NCI-H146 treated with DMSO at 0.1 percent for 48 hours (cell line): ENCODE results near the gene CATSPERE.
"Not testable (repeated sequence)": the region's sequence is repeated elsewhere in the genome, so short reads cannot be mapped to it uniquely, and the experiment has no call there.

Source experiments
- DNase-seq: peaks from one replicate; lab custom pipeline; 2025; ENCODE audit not compliant: unreplicated experiment; lab: John Stamatoyannopoulos, UW

Gene CATSPERE

GRCh38 chr1:244448279-244449036 lies 12.6 kb upstream of the CATSPERE start:
- no peak for DNase-seq

- no peak for DNase-seq
Measured at GRCh38 chr1:244449936-244450508, 11.1 kb upstream of the CATSPERE start.

GRCh38 chr1:244450597-244451538 lies 10.2 kb upstream of the CATSPERE start:
- DNase-seq, result peak; percentile 25

GRCh38 chr1:244451539-244451950 lies 9.5 kb upstream of the CATSPERE start, which contains the start of gene ADSS2:
Gene ADSS2, minus strand, starts transcription at chr1:244451909. Its CDS starts 92 bp downstream, at chr1:244451817.
- no peak for DNase-seq

- DNase-seq, result peak; percentile 99
Measured at GRCh38 chr1:244451951-244452795, 8.9 kb upstream of the CATSPERE start.

- no peak for DNase-seq
Measured at GRCh38 chr1:244454412-244454811, 6.7 kb upstream of the CATSPERE start.

GRCh38 chr1:244456586-244456985 lies 4.5 kb upstream of the CATSPERE start:
- DNase-seq, result no peak

GRCh38 chr1:244458781-244459180 lies 2.3 kb upstream of the CATSPERE start:
- no peak for DNase-seq

- no peak for DNase-seq
Measured at GRCh38 chr1:244460197-244460596, 876 bp upstream of the CATSPERE start.

- DNase-seq, result no peak
Measured at GRCh38 chr1:244466724-244467123, 5.7 kb downstream of the CATSPERE start.

GRCh38 chr1:244473059-244473605 lies 12.1 kb downstream of the CATSPERE start:
- no peak for DNase-seq

- DNase-seq, result not testable (repeated sequence)
Measured at GRCh38 chr1:244484971-244485370, 23.9 kb downstream of the CATSPERE start.

GRCh38 chr1:244494653-244495052 lies 33.6 kb downstream of the CATSPERE start:
- no peak for DNase-seq

- DNase-seq, result no peak
Measured at GRCh38 chr1:244496186-244496585, 35.1 kb downstream of the CATSPERE start.

GRCh38 chr1:244497805-244498204 lies 36.7 kb downstream of the CATSPERE start:
- no peak for DNase-seq

GRCh38 chr1:244499484-244499883 lies 38.4 kb downstream of the CATSPERE start:
- DNase-seq, result not testable (repeated sequence)

- not testable (repeated sequence) for DNase-seq
Measured at GRCh38 chr1:244500515-244500914, 39.4 kb downstream of the CATSPERE start.

GRCh38 chr1:244502630-244503029 lies 41.6 kb downstream of the CATSPERE start:
- DNase-seq, result no peak

- DNase-seq, result no peak
Measured at GRCh38 chr1:244513493-244513892, 52.4 kb downstream of the CATSPERE start.

GRCh38 chr1:244515680-244516079 lies 54.6 kb downstream of the CATSPERE start:
- DNase-seq, result no peak
